DND-41 (cell line): ENCODE results near the gene HIP1.
"Not testable (repeated sequence)": the region's sequence is repeated elsewhere in the genome, so short reads cannot be mapped to it uniquely, and the experiment has no call there.

ENCODE experiments used
- ATAC-seq: fragments of 200-7000 bp; cut with Tn5 transposase; 3 replicates; pipeline ENCODE4 v1.9.1; 2021; ENCODE audit warnings: low read depth; ENCODE audit not compliant: insufficient read depth
- DNase-seq: peaks from one replicate; pipeline ENCODE4 v3.0.0-alpha.2; 2020
- H2AFZ ChIP-seq: 2 replicates; pipeline ENCODE4 v1.6.0; 2012; ENCODE audit warnings: low read depth, low read length
- H3K27ac ChIP-seq: 2 replicates; pipeline ENCODE4 v1.5.1; 2012; ENCODE audit warnings: low read length, inconsistent platforms
- H3K27me3 ChIP-seq: fragments of 200-600 bp; sonication (generic); 2 replicates; pipeline ENCODE4 v1.6.0; 2012; ENCODE audit warnings: low read length, mild to moderate bottlenecking, inconsistent platforms; ENCODE audit not compliant: insufficient read depth, poor library complexity
- H3K36me3 ChIP-seq: 2 replicates; pipeline ENCODE4 v1.5.1; 2012; ENCODE audit warnings: low read length, inconsistent platforms; ENCODE audit not compliant: insufficient read depth
- H3K4me1 ChIP-seq: 2 replicates; pipeline ENCODE4 v1.5.1; 2012; ENCODE audit warnings: mild to moderate bottlenecking, low read length; ENCODE audit not compliant: insufficient read depth
- H3K4me2 ChIP-seq: 2 replicates; pipeline ENCODE4 v1.6.0; 2012; ENCODE audit warnings: mild to moderate bottlenecking, moderate library complexity, low read length, inconsistent platforms; ENCODE audit not compliant: insufficient read depth
- H3K4me3 ChIP-seq, 2 experiments: fragments of 200-600 bp in 1 of 2; shearing (Covaris generic) in 1 of 2; 2 replicates each; pipeline ENCODE4 v1.5.1; 2012 to 2016; ENCODE audit warnings: inconsistent platforms in 2 of 2, low read length in 2 of 2, mild to moderate bottlenecking in 2 of 2, low read depth in 1 of 2, moderate library complexity in 1 of 2
- H3K79me2 ChIP-seq: 2 replicates; pipeline ENCODE4 v1.6.0; 2012; ENCODE audit warnings: low read length, inconsistent platforms; ENCODE audit not compliant: insufficient read depth
- H3K9ac ChIP-seq: 2 replicates; pipeline ENCODE4 v1.6.0; 2012; ENCODE audit warnings: low read depth, mild to moderate bottlenecking, inconsistent platforms, low read length, moderate library complexity
- H3K9me3 ChIP-seq: 2 replicates; pipeline ENCODE4 v1.5.1; 2012; ENCODE audit warnings: low read length, moderate library complexity, mild to moderate bottlenecking, inconsistent platforms; ENCODE audit not compliant: insufficient read depth, severe bottlenecking
- H4K20me1 ChIP-seq: 2 replicates; pipeline ENCODE4 v1.6.0; 2012; ENCODE audit warnings: low read length; ENCODE audit not compliant: insufficient read depth
- EZH2 ChIP-seq: IDR thresholded peaks from 3 replicates; pipeline ENCODE4 v1.6.1; 2012; ENCODE audit warnings: borderline replicate concordance, low read depth, mild to moderate bottlenecking, moderate library complexity, low read length, inconsistent platforms; ENCODE audit not compliant: severe bottlenecking
- TF ChIP-seq, protein P1 (sequence below): IDR thresholded peaks from 2 replicates; pipeline ENCODE4 v1.5.1; 2012; ENCODE audit warnings: borderline replicate concordance, low read length, moderate library complexity, mild to moderate bottlenecking; ENCODE audit not compliant: poor library complexity, severe bottlenecking; ENCODE audit errors: extremely low read depth

The HIP1 gene

DNA sequence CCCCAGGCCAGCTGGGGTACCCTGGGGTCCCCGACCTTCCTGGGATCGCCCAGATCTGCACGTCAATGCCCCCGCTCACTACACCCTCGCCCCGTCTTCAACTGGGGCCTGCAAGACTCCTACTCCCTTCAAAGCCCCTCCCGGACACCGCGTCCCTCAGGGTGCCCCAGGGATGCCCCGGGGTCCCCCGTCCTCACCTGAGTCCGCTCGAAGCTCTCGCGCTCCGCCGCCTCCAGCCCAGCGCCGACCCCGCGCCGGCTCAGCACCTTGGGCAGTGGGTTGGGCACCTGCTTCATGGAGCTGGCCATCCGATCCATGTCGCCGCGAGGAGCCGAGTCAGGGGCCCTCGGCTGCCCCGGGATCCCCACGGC, at the start of gene HIP1:
Gene HIP1 (minus strand): TSS at position 338 of the 371 bp plus-strand sequence. CDS start 21 bp downstream, at position 317.
- H2AFZ ChIP-seq = peak within 1 kb of the TSS; percentile 97
- no peaks in the 10 kb centered on the region for H3K9me3 ChIP-seq
- H3K9ac ChIP-seq = peak within 1 kb of the TSS; percentile 67
- H3K79me2 ChIP-seq = no peaks in the 10 kb centered on the region
- H3K4me3 ChIP-seq = peak within 1 kb of the TSS; percentile 65 to 90
- H3K27me3 ChIP-seq = peaks cover 5% of the 10 kb centered on the region
- peak within 1 kb of the TSS; percentile 60 for H3K27ac ChIP-seq
- TF ChIP-seq, protein P1, sequence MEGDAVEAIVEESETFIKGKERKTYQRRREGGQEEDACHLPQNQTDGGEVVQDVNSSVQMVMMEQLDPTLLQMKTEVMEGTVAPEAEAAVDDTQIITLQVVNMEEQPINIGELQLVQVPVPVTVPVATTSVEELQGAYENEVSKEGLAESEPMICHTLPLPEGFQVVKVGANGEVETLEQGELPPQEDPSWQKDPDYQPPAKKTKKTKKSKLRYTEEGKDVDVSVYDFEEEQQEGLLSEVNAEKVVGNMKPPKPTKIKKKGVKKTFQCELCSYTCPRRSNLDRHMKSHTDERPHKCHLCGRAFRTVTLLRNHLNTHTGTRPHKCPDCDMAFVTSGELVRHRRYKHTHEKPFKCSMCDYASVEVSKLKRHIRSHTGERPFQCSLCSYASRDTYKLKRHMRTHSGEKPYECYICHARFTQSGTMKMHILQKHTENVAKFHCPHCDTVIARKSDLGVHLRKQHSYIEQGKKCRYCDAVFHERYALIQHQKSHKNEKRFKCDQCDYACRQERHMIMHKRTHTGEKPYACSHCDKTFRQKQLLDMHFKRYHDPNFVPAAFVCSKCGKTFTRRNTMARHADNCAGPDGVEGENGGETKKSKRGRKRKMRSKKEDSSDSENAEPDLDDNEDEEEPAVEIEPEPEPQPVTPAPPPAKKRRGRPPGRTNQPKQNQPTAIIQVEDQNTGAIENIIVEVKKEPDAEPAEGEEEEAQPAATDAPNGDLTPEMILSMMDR = no peak
- no peak for TF ChIP-seq EZH2
- no peaks in the 10 kb centered on the region for H3K36me3 ChIP-seq
- ATAC-seq (no peak; the same call in 2 of the 3 replicates), DNase-seq (no peak)
- H4K20me1 ChIP-seq = no peaks in the 10 kb centered on the region
- H3K4me2 ChIP-seq = peak within 1 kb of the TSS; percentile 89
- peaks cover 22% of the 10 kb centered on the region for H3K4me1 ChIP-seq

DNA sequence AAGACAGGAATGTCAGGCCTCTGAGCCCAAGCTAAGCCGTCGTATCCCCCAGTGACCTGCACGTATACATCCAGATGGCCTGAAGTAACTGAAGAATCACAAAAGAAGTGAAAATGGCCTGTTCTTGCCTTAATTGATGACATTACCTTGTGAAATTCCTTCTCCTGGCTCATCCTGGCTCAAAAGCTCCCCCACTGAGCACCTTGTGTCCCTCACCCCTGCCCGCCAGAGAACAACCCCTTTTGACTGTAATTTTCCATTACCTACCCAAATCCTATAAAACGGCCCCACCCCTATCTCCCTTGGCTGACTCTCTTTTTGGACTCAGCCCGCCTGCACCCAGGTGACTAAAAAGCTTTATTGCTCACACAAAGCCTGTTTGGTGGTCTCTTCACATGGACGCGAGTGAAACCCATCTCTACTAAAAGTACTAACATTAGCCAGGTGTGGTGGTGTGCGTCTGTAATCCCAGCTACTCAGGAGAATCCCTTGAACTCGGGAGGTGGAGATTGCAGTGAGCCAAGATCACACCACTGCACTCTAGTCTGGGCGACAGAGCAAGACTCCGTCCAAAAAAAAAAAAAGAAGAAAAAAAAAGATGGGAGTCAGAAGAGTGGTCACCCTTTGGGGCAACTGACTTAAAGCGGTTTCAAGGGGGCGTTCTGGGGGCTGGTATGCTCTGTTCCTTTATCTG, 49.6 kb upstream of the HIP1 start:
- not testable (repeated sequence) for H3K4me1 ChIP-seq, H3K36me3 ChIP-seq, H4K20me1 ChIP-seq, H3K9ac ChIP-seq, H2AFZ ChIP-seq, H3K9me3 ChIP-seq, H3K27ac ChIP-seq, H3K4me2 ChIP-seq, H3K79me2 ChIP-seq, H3K4me3 ChIP-seq, DNase-seq, H3K27me3 ChIP-seq, ATAC-seq

DNA sequence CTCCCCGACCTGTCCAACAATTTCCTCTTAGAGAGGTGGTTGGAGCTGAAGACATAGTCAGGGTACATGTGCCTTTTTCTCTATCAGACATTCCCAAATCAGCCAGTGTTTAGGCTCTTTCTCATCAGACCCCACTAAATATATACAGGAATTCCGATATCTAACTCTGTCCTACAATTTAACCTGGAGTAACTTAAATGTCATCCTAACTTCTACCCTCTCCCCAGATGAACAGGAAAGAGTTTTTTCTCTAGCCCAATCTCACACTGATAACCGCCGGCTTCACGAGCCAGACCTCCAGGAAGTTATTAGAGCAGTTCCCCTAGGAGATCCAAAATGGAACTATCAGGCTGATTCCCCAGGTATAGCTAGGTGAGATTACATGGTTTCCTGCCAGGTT, 44.3 kb upstream of the HIP1 start:
- not testable (repeated sequence) for H3K9me3 ChIP-seq, H3K27me3 ChIP-seq, DNase-seq, H2AFZ ChIP-seq, H3K36me3 ChIP-seq, H3K4me1 ChIP-seq, ATAC-seq, H3K27ac ChIP-seq, H4K20me1 ChIP-seq, H3K79me2 ChIP-seq, H3K4me2 ChIP-seq, H3K4me3 ChIP-seq, H3K9ac ChIP-seq

DNA sequence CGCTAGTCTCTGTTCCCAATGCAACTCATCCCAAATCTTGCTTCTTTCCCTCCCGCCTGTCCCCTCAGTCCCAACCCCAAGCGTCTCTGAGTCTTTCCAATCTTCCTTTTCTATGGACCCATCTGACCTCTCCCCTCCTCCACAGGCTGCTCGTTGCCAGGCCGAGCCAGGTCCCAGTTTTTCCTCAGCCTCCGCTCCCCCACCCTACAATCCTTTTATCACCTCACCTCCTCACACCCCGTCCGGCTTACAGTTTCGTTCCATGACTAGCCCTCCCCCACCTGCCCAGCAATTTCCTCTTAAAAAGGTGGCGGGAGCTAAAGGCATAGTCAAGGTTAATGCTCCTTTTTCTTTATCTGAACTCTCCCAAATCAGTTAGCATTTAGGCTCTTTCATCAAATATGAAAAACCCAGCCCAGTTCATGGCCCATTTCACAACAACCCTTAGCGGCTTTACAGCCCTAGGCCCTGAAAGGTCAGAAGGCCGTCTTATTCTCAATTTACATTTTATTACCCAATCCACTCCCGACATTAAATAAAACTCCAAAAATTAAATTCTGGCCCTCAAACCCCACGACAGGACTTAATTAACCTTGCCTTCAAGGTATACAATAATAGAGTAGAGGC, 42.0 kb upstream of the HIP1 start:
- not testable (repeated sequence) for H3K27me3 ChIP-seq, H3K79me2 ChIP-seq, H3K9me3 ChIP-seq, H3K4me2 ChIP-seq, H3K27ac ChIP-seq, ATAC-seq, H4K20me1 ChIP-seq, DNase-seq, H3K9ac ChIP-seq, H3K36me3 ChIP-seq, H3K4me3 ChIP-seq, H3K4me1 ChIP-seq, H2AFZ ChIP-seq

DNA sequence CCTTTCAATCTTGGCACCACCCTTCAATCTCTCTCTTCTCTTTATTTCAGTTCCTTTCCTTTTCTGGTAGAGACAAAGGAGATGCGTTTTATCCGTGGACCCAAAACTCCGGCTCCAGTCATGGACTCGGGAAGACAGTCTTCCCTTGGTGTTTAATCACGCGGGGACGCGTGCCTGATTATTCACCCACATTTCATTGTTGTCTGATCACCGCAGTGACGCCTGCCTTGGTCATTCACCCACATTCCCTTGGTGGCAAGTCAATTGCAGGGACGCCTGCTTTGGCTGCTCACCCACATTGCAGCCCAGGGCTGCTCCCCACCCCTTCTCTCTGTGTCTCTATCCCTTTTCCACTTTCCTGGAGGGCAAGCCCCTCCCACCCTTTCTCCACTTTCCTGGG, 40.8 kb upstream of the HIP1 start:
- H3K27ac ChIP-seq = not testable (repeated sequence)

DNA sequence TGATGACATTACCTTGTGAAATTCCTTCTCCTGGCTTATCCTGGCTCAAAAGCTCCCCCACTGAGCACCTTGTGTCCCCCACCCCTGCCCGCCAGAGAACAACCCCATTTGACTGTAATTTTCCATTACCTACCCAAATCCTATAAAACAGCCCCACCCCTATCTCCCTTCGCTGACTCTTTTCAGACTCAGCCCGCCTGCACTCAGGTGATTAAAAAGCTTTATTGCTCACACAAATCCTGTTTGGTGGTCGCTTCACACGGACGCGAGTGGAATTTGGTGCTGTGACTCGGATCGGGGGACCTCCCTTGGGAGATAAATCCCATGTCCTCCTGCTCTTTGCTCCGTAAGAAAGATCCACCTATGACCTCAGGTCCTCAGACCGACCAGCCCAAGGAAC, 40.3 kb upstream of the HIP1 start:
- not testable (repeated sequence) for H3K27me3 ChIP-seq, H2AFZ ChIP-seq, DNase-seq, H3K9me3 ChIP-seq, H4K20me1 ChIP-seq, H3K4me2 ChIP-seq, ATAC-seq, H3K36me3 ChIP-seq, H3K9ac ChIP-seq, H3K79me2 ChIP-seq, H3K4me1 ChIP-seq, H3K4me3 ChIP-seq, H3K27ac ChIP-seq

More for the DNA sequence above, 40.8 kb upstream of the HIP1 start:
- not testable (repeated sequence) for ATAC-seq, H2AFZ ChIP-seq, H3K36me3 ChIP-seq, H4K20me1 ChIP-seq, H3K4me2 ChIP-seq, H3K9me3 ChIP-seq, H3K4me3 ChIP-seq, H3K9ac ChIP-seq, H3K79me2 ChIP-seq, H3K27me3 ChIP-seq, H3K4me1 ChIP-seq, DNase-seq
